ENCODE data around the gene ALCAM. TPM values are rescaled to one million over a fixed set of nuclear protein-coding genes. Genes with fewer than 3 reads are reported as not detected.

Gene ALCAM
- total RNA-seq, 3 donors from 2014 or later: 20.3 to 223 (median 118) TPM

- Histone ChIP-seq H3K4me3 (no peak overlapping the region), H3K9me3 (no peaks in the 10 kb centered on the region), H3K27me3 (no peaks in the 10 kb centered on the region), H3K36me3 (no peaks in the 10 kb centered on the region), H3K27ac (no peak overlapping the region), H3K4me1 (no peaks in the 10 kb centered on the region)
- no peak for DNase-seq (ENCODE audit: low spot score in 2 of 2)
- intact Hi-C loops (cut with DNase I; ENCODE audit: low total_unique reads): no loop called here
- TF ChIP-seq POLR2AphosphoS5 (IDR thresholded peaks at IDR 0.05) (no peak), CTCF (IDR thresholded peaks at IDR 0.05) (no peak), POLR2A (IDR thresholded peaks at IDR 0.05) (no peak)
Observed at GRCh38 chr3:105463620-105464019, 96.9 kb downstream of the ALCAM start.

- no peaks in the 10 kb centered on the region for H3K9me3 ChIP-seq
- DNase-seq (ENCODE audit: low spot score in 2 of 2): no peak
- TF ChIP-seq CTCF (IDR thresholded peaks at IDR 0.05) (no peak), POLR2A (IDR thresholded peaks at IDR 0.05) (no peak), POLR2AphosphoS5 (IDR thresholded peaks at IDR 0.05) (no peak)
- no peaks in the 10 kb centered on the region for H3K27me3 ChIP-seq
- H3K36me3 ChIP-seq: no peaks in the 10 kb centered on the region
- H3K4me3 ChIP-seq: no peak overlapping the region
- intact Hi-C loops (cut with DNase I; ENCODE audit: low total_unique reads): no loop called here
- H3K27ac ChIP-seq: no peak overlapping the region
- H3K4me1 ChIP-seq: no peaks in the 10 kb centered on the region
Observed at GRCh38 chr3:105465251-105465853, 98.6 kb downstream of the ALCAM start.

GRCh38 chr3:105466072-105466471, 99.4 kb downstream of the ALCAM start:
- Histone ChIP-seq H3K4me3 (no peak overlapping the region), H3K4me1 (no peaks in the 10 kb centered on the region), H3K27me3 (no peaks in the 10 kb centered on the region), H3K36me3 (no peaks in the 10 kb centered on the region), H3K27ac (no peak overlapping the region), H3K9me3 (no peaks in the 10 kb centered on the region)
- TF ChIP-seq POLR2AphosphoS5 (IDR thresholded peaks at IDR 0.05): no peak
- TF ChIP-seq CTCF (IDR thresholded peaks at IDR 0.05): no peak
- TF ChIP-seq POLR2A (IDR thresholded peaks at IDR 0.05): no peak
- DNase-seq (ENCODE audit: low spot score in 2 of 2): no peak
- intact Hi-C loops (cut with DNase I; ENCODE audit: low total_unique reads): no loop called here

GRCh38 chr3:105466495-105467404, 100.0 kb downstream of the ALCAM start:
- Histone ChIP-seq H3K9me3 (no peaks in the 10 kb centered on the region), H3K4me1 (no peaks in the 10 kb centered on the region), H3K4me3 (no peak overlapping the region), H3K36me3 (no peaks in the 10 kb centered on the region), H3K27ac (no peak overlapping the region), H3K27me3 (no peaks in the 10 kb centered on the region)
- TF ChIP-seq CTCF (IDR thresholded peaks at IDR 0.05): no peak
- TF ChIP-seq POLR2AphosphoS5 (IDR thresholded peaks at IDR 0.05): no peak
- no peak for TF ChIP-seq POLR2A (IDR thresholded peaks at IDR 0.05)
- no peak for DNase-seq (ENCODE audit: low spot score in 2 of 2)
- intact Hi-C loops (cut with DNase I; ENCODE audit: low total_unique reads): no loop called here

- H3K36me3 ChIP-seq: no peaks in the 10 kb centered on the region
- no peaks in the 10 kb centered on the region for H3K9me3 ChIP-seq
- H3K4me1 ChIP-seq: no peaks in the 10 kb centered on the region
- H3K27me3 ChIP-seq: no peaks in the 10 kb centered on the region
- H3K4me3 ChIP-seq: no peak overlapping the region
- no peak overlapping the region for H3K27ac ChIP-seq
- TF ChIP-seq POLR2AphosphoS5 (IDR thresholded peaks at IDR 0.05): no peak
- TF ChIP-seq POLR2A (IDR thresholded peaks at IDR 0.05): no peak
- TF ChIP-seq CTCF (IDR thresholded peaks at IDR 0.05): no peak
- intact Hi-C loops (cut with DNase I; ENCODE audit: low total_unique reads): no loop called here
- DNase-seq (ENCODE audit: low spot score in 2 of 2): no peak
Observed at GRCh38 chr3:105470851-105471250, 104.1 kb downstream of the ALCAM start.
